Endothelial cell of umbilical vein (primary cell): ENCODE results near the gene ARL8A. TPM values are rescaled to one million over a fixed set of nuclear protein-coding genes. Genes with fewer than 3 reads are reported as not detected.

Source experiments
- BruUV-seq: library from RNA; stranded (reverse); fragments of 400-500 nt; replicated peaks from 2 replicates; lab custom pipeline; 2021; lab: Mats Ljungman, UMichigan
- CTCF ChIA-PET: fragments of 300-600, 350-600 bp; sonication (Branson Sonifier 250); formaldehyde crosslinking; loops from one replicate; lab custom pipeline; 2021; ENCODE audit warnings: antibody characterized with exemption, inconsistent platforms; lab: Charles Lee
- POLR2A ChIA-PET: fragments of 300-600, 350-600 bp; sonication (Branson Sonifier 250); formaldehyde crosslinking; loops from one replicate; lab custom pipeline; 2021; ENCODE audit warnings: antibody characterized with exemption, inconsistent platforms; lab: Charles Lee
- DNase-seq: peaks from one replicate; pipeline ENCODE4 v3.0.0-alpha.2; 2011; ENCODE audit warnings: low read depth, low spot score
- FAIRE-seq: peaks from 2 replicates; lab custom pipeline; 2011; peaks lifted over from hg19 to GRCh38; lab: Jason Lieb, UNC
- H2AFZ ChIP-seq: 2 replicates; pipeline ENCODE4 v1.6.0; 2012; ENCODE audit warnings: low read depth, low read length, control low read depth, inconsistent platforms
- H3K27ac ChIP-seq: 2 replicates; pipeline ENCODE4 v1.5.1; 2011; ENCODE audit warnings: low read depth, mild to moderate bottlenecking, control low read depth, low read length, moderate library complexity; ENCODE audit not compliant: insufficient read depth
- H3K27me3 ChIP-seq, 2 experiments: 2 replicates each; pipeline versions ENCODE4 v1.6.0 to v1.6.1; 2011; ENCODE audit warnings: low read length in 2 of 2, mixed read lengths in 1 of 2; ENCODE audit not compliant: control insufficient read depth in 2 of 2, insufficient read depth in 2 of 2
- H3K36me3 ChIP-seq, 2 experiments: 2 replicates in 1 of 2; 3 replicates in 1 of 2; pipeline ENCODE4 v1.5.1; 2011; ENCODE audit warnings: low read length in 2 of 2, mild to moderate bottlenecking in 1 of 2, moderate library complexity in 1 of 2; ENCODE audit not compliant: control insufficient read depth in 2 of 2, insufficient read depth in 2 of 2; ENCODE audit errors: extremely low read depth in 1 of 2
- H3K4me1 ChIP-seq: 3 replicates; pipeline ENCODE4 v1.5.1; 2011; ENCODE audit warnings: mild to moderate bottlenecking, low read length; ENCODE audit not compliant: control insufficient read depth, insufficient read depth; ENCODE audit errors: extremely low read depth
- H3K4me2 ChIP-seq: 2 replicates; pipeline ENCODE4 v1.6.1; 2011; ENCODE audit warnings: low read length, control low read depth, mixed read lengths; ENCODE audit not compliant: insufficient read depth
- H3K4me3 ChIP-seq, 3 experiments: fragments of 200-600 bp in 1 of 3; sonication (generic), shearing (Covaris generic) in 1 of 3; replicated peaks in 1 of 3; 2 replicates each; pipeline ENCODE4 v1.5.1; 2011 to 2016; ENCODE audit warnings: control low read depth in 3 of 3, low read length in 3 of 3, mild to moderate bottlenecking in 2 of 3, inconsistent platforms in 1 of 3, low read depth in 1 of 3, moderate library complexity in 1 of 3; ENCODE audit not compliant: insufficient read depth in 1 of 3
- H3K79me2 ChIP-seq: 2 replicates; pipeline ENCODE4 v1.6.0; 2012; ENCODE audit warnings: low read length, inconsistent platforms; ENCODE audit not compliant: control insufficient read depth, insufficient read depth
- H3K9ac ChIP-seq: replicated peaks from 2 replicates; pipeline ENCODE3; 2011; ENCODE audit warnings: low read length, control low read depth; ENCODE audit not compliant: insufficient read depth; ENCODE audit errors: extremely low read depth
- H3K9me1 ChIP-seq: replicated peaks from 3 replicates; pipeline ENCODE4 v1.6.0; 2011; ENCODE audit warnings: mild to moderate bottlenecking, low read length; ENCODE audit not compliant: control insufficient read depth, insufficient read depth; ENCODE audit errors: extremely low read depth
- H3K9me3 ChIP-seq: replicated peaks from 2 replicates; pipeline ENCODE4 v1.5.1; 2012; ENCODE audit warnings: low read length, inconsistent platforms; ENCODE audit not compliant: control insufficient read depth, insufficient read depth
- H4K20me1 ChIP-seq: replicated peaks from 2 replicates; pipeline ENCODE3; 2011; ENCODE audit warnings: mild to moderate bottlenecking, low read length; ENCODE audit not compliant: control insufficient read depth, insufficient read depth; ENCODE audit errors: extremely low read depth
- CTCF ChIP-seq, 2 donors: IDR thresholded peaks; 1 replicate in 1 of 2; 2 replicates in 1 of 2; pipeline ENCODE4 v1.5.1; 2011; ENCODE audit warnings: low read length in 2 of 2, mild to moderate bottlenecking in 2 of 2, moderate library complexity in 2 of 2, control low read depth in 1 of 2, inconsistent platforms in 1 of 2, low read depth in 1 of 2; ENCODE audit not compliant: insufficient read depth in 1 of 2; ENCODE audit errors: extremely low read depth in 1 of 2
- EZH2 ChIP-seq: IDR thresholded peaks from 2 replicates; pipeline ENCODE4 v1.6.1; 2012; ENCODE audit warnings: borderline replicate concordance, low read depth, mild to moderate bottlenecking, moderate library complexity, low read length, inconsistent platforms; ENCODE audit not compliant: severe bottlenecking
- FOS ChIP-seq: IDR thresholded peaks from 2 replicates; pipeline ENCODE4 v1.6.1; 2011; ENCODE audit warnings: mild to moderate bottlenecking, low read length, moderate library complexity, borderline replicate concordance; ENCODE audit not compliant: insufficient read depth
- GATA2 ChIP-seq: IDR thresholded peaks from 2 replicates; pipeline ENCODE4 v1.7.0; 2011; ENCODE audit warnings: low read depth, mild to moderate bottlenecking, moderate library complexity, mixed read lengths, low read length; ENCODE audit not compliant: insufficient read length, insufficient read depth
- JUN ChIP-seq: IDR thresholded peaks from 2 replicates; pipeline ENCODE4 v1.6.1; 2011; ENCODE audit warnings: borderline replicate concordance, low read depth; ENCODE audit not compliant: insufficient read length, insufficient read depth
- MAX ChIP-seq: IDR thresholded peaks from 2 replicates; pipeline ENCODE4 v1.6.1; 2011; ENCODE audit not compliant: insufficient read depth, insufficient read length
- MYC ChIP-seq: IDR thresholded peaks from one replicate; pipeline ENCODE4 v1.6.1; 2011; ENCODE audit warnings: mild to moderate bottlenecking, low read depth, low read length
- POLR2A ChIP-seq: IDR thresholded peaks from 2 replicates; pipeline ENCODE4 v1.6.1; 2012; ENCODE audit warnings: low read depth, mild to moderate bottlenecking, control low read depth, low read length
- POLR2AphosphoS5 ChIP-seq: IDR thresholded peaks from 2 replicates; pipeline ENCODE4 v1.6.1; 2012; ENCODE audit warnings: low read depth, mild to moderate bottlenecking, control low read depth, low read length, moderate library complexity; ENCODE audit not compliant: insufficient read depth
- dilution Hi-C: fragments of 300-500 bp; cut with MboI; formaldehyde crosslinking; loops from one replicate; pipeline ENCODE4 v1.15.0; 2019; ENCODE audit warnings: low sequenced_read_pairs; ENCODE audit not compliant: extremely low pct_ligation_motif_present
- intact Hi-C: fragments of 100-400 bp; cut with micrococcal nuclease; formaldehyde crosslinking; loops from one replicate; pipeline ENCODE4 v1.10.0; 2022
- polyA plus RNA-seq, 4 experiments: library from polyadenylated mRNA; depleted of rRNA in 3 of 4; stranded (reverse) in 3 of 4; unstranded in 1 of 4; fragments of >200 nt; gene quantifications; 2 replicates each; pipeline versions ENCODE4 v1.2.1 to v1.2.3, GENCODE V29; 2011 to 2012; ENCODE audit warnings: missing spikeins in 1 of 4
- total RNA-seq: library from RNA; stranded (reverse); gene quantifications from 2 replicates; pipeline ENCODE4 v1.2.3, GENCODE V29; 2021

The ARL8A gene
- total and polyA plus RNA-seq, 2 donors (not counting 3 experiments of a cell fraction or from before 2014, with no cell fraction given) = 54.3 to 69.5 TPM

GRCh38 chr1:202171292-202172014 lies 26.9 kb upstream of the ARL8A start:
- ChIA-PET POLR2A (no interaction called here), CTCF (interaction anchor here (0.6 to 1.3 kb wide), 2 partner anchors 50 to 65 kb away, joined by 3 read pairs; no protein-coding TSS in a partner anchor)
- no peak for DNase-seq
- Histone ChIP-seq H3K4me3 (no peak overlapping the region), H3K79me2 (no peaks in the 10 kb centered on the region), H3K4me1 (no peaks in the 10 kb centered on the region), H3K36me3 (no peaks in the 10 kb centered on the region), H4K20me1 (no peaks in the 10 kb centered on the region), H3K27me3 (no peaks in the 10 kb centered on the region), H3K27ac (no peak overlapping the region), H3K9me3 (no peaks in the 10 kb centered on the region), H2AFZ (no peak overlapping the region), H3K4me2 (no peak overlapping the region), H3K9ac (no peak overlapping the region), H3K9me1 (no peaks in the 10 kb centered on the region)
- intact Hi-C loops = no loop called here
- dilution Hi-C loops = no loop called here
- TF ChIP-seq POLR2AphosphoS5 = no peak
- no TSS peak for BruUV-seq
- no peak for FAIRE-seq

GRCh38 chr1:202170726-202171125 lies 26.2 kb upstream of the ARL8A start:
- DNase-seq (no peak), FAIRE-seq (no peak)
- Histone ChIP-seq H2AFZ (no peak overlapping the region), H3K27me3 (no peaks in the 10 kb centered on the region), H3K9ac (no peak overlapping the region), H3K79me2 (no peaks in the 10 kb centered on the region), H3K4me1 (no peaks in the 10 kb centered on the region), H3K9me1 (no peaks in the 10 kb centered on the region), H3K36me3 (no peaks in the 10 kb centered on the region), H3K4me2 (no peak overlapping the region), H3K9me3 (no peaks in the 10 kb centered on the region), H3K27ac (no peak overlapping the region), H4K20me1 (no peaks in the 10 kb centered on the region), H3K4me3 (no peak overlapping the region)
- ChIA-PET CTCF (interaction anchor here (1.0 to 1.3 kb wide), 2 partner anchors 16 to 65 kb away, joined by 3 to 4 read pairs; no protein-coding TSS in a partner anchor), POLR2A (no interaction called here)
- TF ChIP-seq MYC = no peak
- no peak for TF ChIP-seq GATA2
- no peak for TF ChIP-seq EZH2
- TF ChIP-seq POLR2A = no peak
- no peak for TF ChIP-seq MAX
- no peak for TF ChIP-seq CTCF (IDR thresholded peaks at IDR 0.05; ENCODE audit: extremely low read depth in 1 of 2, insufficient read depth in 1 of 2, low read depth in 1 of 2, low read length in 2 of 2)
- TF ChIP-seq JUN = no peak
- TF ChIP-seq FOS = no peak
- TF ChIP-seq POLR2AphosphoS5 = no peak
- intact Hi-C loops = no loop called here
- dilution Hi-C loops = no loop called here
- no TSS peak for BruUV-seq
